Loucy (cell line): Measurements from ENCODE around the gene KLHL6.

Experiments used
- EZH2phosphoT487 ChIP-seq: fragments of 200-600 bp; IDR thresholded peaks from 2 replicates; pipeline ENCODE4 v1.6.1; 2018; ENCODE audit warnings: antibody characterized with exemption, mild to moderate bottlenecking, moderate library complexity, borderline replicate concordance
- TF ChIP-seq, protein P1 (sequence below): fragments of 200-600 bp; sonication (generic); conservative IDR thresholded peaks from 2 replicates; pipeline ENCODE4 v1.5.1; 2014; ENCODE audit warnings: mild to moderate bottlenecking, antibody characterized with exemption, low read length

DNA sequence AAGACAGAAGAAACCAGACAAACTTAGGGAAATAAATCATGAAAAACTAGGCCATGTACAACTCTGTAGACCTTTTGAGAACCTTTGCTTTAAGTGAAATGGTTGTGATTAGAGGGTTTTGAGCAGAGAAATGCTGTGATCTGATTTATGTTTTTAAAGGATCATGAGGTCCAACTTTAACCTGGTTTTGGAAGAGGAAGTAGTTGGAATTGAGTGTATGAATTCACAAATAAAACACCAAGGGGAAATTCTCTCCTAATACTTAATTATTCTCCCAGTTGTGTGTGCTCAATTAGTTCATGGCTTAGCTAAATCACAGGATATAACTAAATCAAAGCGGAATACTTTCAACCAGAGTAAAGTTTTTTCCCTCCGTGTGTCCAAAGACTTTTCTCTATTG, 81.5 kb downstream of the KLHL6 start:
- TF ChIP-seq, protein P1, sequence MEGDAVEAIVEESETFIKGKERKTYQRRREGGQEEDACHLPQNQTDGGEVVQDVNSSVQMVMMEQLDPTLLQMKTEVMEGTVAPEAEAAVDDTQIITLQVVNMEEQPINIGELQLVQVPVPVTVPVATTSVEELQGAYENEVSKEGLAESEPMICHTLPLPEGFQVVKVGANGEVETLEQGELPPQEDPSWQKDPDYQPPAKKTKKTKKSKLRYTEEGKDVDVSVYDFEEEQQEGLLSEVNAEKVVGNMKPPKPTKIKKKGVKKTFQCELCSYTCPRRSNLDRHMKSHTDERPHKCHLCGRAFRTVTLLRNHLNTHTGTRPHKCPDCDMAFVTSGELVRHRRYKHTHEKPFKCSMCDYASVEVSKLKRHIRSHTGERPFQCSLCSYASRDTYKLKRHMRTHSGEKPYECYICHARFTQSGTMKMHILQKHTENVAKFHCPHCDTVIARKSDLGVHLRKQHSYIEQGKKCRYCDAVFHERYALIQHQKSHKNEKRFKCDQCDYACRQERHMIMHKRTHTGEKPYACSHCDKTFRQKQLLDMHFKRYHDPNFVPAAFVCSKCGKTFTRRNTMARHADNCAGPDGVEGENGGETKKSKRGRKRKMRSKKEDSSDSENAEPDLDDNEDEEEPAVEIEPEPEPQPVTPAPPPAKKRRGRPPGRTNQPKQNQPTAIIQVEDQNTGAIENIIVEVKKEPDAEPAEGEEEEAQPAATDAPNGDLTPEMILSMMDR = no peak
- TF ChIP-seq EZH2phosphoT487 = no peak
